C4-2B (cell line): Measurements from ENCODE around the gene LRMDA.
"Not testable (repeated sequence)": the region's sequence is repeated elsewhere in the genome, so short reads cannot be mapped to it uniquely, and the experiment has no call there.

Source experiments
- ZFX ChIP-seq: fragments of 450-650 bp; IDR thresholded peaks from 2 replicates; pipeline ENCODE4 v1.6.1; 2017
- TF ChIP-seq, protein P1 (sequence below): fragments of 450-650 bp; conservative IDR thresholded peaks from 2 replicates; pipeline ENCODE4 v1.5.1; 2017; ENCODE audit warnings: mild to moderate bottlenecking

DNA sequence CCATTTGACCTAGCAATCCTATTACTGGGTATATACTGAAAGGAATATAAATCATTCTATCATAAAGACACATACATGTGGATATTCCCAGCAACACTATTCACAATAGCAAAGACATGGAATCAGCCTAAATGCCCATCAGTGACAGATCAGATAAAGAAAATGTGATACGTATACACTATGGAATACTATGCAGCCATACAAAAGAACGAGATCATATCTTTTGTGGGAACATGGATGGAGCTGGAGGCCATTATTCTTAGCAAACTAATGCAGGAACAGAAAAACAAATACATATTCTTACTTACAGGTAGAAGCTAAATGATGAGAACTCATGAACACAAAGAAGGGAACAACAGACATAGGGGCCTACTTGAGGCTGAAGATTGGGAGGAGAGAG is 629.6 kb downstream of the LRMDA start:
- TF ChIP-seq, protein P1, sequence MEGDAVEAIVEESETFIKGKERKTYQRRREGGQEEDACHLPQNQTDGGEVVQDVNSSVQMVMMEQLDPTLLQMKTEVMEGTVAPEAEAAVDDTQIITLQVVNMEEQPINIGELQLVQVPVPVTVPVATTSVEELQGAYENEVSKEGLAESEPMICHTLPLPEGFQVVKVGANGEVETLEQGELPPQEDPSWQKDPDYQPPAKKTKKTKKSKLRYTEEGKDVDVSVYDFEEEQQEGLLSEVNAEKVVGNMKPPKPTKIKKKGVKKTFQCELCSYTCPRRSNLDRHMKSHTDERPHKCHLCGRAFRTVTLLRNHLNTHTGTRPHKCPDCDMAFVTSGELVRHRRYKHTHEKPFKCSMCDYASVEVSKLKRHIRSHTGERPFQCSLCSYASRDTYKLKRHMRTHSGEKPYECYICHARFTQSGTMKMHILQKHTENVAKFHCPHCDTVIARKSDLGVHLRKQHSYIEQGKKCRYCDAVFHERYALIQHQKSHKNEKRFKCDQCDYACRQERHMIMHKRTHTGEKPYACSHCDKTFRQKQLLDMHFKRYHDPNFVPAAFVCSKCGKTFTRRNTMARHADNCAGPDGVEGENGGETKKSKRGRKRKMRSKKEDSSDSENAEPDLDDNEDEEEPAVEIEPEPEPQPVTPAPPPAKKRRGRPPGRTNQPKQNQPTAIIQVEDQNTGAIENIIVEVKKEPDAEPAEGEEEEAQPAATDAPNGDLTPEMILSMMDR, result not testable (repeated sequence)
- TF ChIP-seq ZFX, result not testable (repeated sequence)
